HG03064 (cell line): ENCODE data around the gene BSPH1.
"Not testable (repeated sequence)": the region's sequence is repeated elsewhere in the genome, so short reads cannot be mapped to it uniquely, and the experiment has no call there.

Source experiments
- ATAC-seq: cut with Tn5 transposase; IDR thresholded peaks from one replicate; pipeline ENCODE4 v1.9.1; 2021; ENCODE audit warnings: low read depth; ENCODE audit not compliant: unreplicated experiment

The BSPH1 gene

GRCh38 chr19:47992070-47992469 is at the start of gene BSPH1:
BSPH1 (minus strand) TSS chr19:47992170; CDS start chr19:47992081, 89 bp downstream.
- ATAC-seq = no peak

DNA sequence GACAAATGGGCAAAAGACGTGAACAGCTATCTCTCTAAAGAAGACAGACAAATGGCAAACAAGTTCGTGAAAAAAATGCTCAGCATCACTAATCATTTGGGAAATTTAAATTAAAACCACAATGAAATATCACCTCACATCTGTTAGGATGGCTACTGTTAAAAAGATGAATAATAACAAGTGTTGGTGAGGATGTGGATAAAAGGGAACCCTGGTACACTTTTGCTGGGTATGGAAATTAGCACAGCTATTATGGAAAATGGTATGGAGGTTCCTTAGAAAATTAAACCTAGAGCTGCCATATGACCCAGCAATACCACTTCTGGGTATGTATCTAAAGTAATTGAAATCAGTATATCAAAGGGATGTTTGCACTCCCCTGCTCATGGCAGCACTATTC is 44.8 kb upstream of the BSPH1 start:
- ATAC-seq = no peak

DNA sequence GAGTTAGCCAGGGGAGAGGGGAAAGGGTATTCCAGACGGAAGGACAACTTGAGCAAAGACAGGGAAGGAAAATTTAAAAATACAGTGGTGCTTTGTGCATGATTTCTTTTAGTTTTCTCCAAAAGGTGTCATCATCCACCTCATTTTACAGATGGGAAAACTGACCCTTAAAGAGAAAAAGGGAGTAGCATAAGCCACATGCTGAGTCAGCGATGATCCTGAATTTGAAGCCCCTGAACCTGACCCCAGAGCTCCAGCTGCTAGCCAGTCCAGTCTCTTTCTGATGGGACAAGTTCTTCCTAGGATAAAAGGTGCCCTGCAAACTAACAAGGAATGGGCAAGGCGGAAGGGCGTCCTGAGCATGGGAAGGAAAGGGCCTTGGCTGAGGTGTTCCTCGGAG is 41.6 kb upstream of the BSPH1 start:
- no peak for ATAC-seq

- ATAC-seq = no peak
These were observed 38.1 kb upstream of the BSPH1 start for GRCh38 chr19:48030073-48030472.

DNA sequence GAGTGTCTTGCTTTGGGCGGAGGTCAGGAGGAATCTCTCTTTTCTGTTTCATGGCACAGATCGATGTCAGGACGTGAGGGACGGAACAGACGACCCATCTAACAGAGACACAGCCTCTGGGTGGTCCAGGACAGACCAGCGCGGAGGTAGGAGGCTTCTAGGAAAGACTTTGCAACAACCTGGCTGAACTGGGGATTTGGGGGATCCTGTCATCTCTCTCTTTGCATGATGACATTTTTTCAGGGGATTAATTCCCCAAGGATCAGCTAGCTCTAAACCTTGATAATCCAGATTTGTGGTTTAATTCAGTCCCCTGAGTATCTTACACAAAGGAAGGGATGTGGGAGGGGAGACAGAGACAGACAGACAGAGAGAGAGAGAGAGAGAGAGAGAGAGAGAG is 37.5 kb upstream of the BSPH1 start:
- ATAC-seq = no peak

DNA sequence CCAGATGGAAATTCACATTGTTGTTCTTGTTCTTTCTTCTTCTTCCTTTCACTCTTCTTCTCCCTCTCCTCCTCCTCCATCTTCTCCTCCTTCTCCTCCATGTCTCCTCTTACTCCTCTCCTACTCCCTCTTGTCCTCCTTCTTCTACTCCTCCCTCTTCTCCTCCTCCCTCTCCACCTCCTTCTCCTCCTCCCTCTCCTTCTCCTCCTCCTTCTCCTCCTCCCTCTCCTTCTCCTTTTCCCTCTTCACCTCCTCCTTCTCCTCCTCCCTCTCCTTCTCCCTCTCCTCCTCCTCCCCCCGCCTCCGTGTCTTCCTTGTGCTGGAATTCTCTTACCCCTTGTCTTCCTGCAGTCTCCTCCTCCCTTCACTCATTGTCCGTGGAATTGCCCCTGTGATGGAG is 33.5 kb upstream of the BSPH1 start:
- ATAC-seq = no peak

DNA sequence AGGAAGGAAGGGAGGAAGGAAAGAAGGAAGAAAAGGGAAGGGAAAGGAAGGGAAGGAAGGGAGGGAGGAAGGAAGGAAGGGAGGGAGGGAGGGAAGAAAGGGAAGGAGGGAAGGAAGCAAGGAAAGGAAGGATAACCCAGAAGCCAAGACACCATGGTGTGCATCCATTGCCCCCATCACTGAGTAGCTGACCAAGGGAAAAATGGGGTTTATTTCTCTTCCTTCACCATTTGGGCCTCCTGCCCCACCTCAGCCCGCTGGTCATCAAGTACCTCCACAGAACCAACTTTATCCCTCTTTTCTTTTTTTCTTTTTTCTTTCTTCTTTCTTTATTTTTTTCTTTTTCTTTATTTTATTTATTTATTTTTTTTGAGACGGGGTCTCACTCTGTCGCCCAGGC is 31.5 kb upstream of the BSPH1 start:
- ATAC-seq = no peak

DNA sequence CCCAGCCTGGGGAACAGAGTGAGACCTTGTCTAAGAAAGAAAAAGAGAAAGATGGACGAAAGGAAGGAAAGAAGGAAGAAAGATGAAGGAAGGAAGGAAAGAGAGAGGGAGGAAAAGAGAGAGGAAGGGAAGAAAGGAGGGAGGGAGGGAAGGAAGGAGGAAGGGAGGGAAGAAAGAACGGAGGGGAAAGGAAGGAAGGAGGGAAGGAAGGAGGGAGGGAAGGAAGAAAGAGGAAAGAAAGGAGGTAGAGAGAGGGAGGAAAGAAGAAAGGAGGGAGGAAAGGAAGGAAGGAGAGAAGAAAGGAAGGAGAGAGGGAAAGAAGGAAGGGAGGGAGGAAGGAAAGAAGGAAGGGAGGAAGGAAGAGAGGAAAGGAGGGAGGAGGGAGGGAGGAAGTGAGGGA is 31.0 kb upstream of the BSPH1 start:
- no peak for ATAC-seq

DNA sequence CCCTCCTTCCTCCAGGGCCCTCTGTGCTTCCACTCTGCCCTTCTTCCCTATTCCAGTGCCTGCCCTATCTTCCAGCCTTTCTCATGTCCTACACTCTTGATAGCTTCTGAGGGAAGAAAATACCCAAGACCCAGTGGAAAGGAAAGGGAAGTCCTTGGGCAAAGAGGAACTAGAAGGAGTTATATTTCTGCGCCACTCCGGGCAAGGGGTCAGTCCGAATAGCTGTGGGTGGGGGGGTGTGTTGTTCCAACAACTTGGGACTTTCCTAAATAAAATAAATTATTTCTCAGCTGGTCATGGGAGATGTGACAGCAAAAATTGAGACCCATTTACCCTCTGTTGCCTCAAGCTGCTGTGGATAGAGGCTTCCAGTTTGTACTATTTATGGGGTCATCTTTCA is 28.7 kb upstream of the BSPH1 start:
- ATAC-seq = no peak

- no peak for ATAC-seq
These were observed 19.2 kb upstream of the BSPH1 start for GRCh38 chr19:48010932-48011758.

GRCh38 chr19:48006762-48007161 is 14.8 kb upstream of the BSPH1 start:
- ATAC-seq = no peak

DNA sequence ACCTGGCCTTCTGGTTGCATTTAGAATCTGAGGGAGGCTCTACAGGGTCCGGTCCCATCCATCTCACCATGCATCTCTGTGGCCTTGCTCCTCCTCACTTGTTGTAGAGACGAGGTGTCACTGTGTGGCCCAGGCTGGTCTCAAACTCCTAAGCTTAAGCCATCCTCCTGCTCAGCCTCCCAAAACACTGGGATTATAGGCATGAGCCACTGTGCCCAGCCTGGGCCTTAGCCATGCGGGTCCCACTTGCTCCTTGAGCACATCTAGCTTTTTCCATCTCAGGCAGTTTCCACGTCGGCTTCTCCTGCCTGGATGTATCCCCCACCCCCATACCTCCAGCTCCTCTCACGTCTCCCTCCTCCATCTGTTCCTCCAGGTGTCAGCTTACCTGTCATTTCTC is 12.3 kb upstream of the BSPH1 start:
- no peak for ATAC-seq

DNA sequence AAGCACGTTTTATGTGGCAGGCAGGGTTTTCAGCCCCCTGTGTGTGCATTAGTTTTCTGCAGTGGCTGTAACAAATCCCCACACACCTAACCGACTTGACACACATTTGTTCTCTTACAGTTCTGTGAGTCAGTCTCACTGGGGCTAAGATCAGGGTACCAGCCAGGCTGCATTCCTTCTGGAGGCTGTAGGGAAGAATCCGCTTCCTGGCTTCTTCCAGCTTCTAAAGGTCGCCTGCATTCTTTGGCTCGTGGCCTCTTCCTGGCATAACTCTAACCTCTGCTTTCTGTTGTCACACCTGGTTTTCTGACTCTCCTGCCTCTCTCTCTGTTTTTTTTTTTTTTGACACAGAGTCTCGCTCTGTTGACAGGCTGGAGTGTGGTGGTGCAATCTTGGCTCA is 8.9 kb upstream of the BSPH1 start:
- ATAC-seq = no peak

DNA sequence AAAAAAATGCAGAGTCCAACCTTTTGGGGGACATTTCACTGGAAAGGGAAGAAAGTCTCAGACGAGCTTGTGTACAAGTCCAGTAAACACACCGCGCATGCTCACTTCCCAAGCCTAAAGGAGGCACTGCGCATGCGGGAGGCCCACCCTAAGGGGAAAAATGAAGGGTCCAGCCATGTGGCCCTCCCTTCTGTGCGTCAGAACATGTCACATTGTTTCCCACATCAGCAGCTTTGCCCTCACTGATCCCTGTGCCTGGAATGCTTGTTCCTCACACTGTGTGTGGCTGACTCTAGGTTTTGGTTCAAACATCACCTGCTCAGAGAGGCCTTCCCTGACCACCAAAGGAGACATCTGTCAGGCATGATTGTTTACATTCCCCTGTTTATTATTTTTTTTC is 6.8 kb upstream of the BSPH1 start:
- no peak for ATAC-seq

- no peak for ATAC-seq
These were observed 4.3 kb upstream of the BSPH1 start for GRCh38 chr19:47996230-47996727.

DNA sequence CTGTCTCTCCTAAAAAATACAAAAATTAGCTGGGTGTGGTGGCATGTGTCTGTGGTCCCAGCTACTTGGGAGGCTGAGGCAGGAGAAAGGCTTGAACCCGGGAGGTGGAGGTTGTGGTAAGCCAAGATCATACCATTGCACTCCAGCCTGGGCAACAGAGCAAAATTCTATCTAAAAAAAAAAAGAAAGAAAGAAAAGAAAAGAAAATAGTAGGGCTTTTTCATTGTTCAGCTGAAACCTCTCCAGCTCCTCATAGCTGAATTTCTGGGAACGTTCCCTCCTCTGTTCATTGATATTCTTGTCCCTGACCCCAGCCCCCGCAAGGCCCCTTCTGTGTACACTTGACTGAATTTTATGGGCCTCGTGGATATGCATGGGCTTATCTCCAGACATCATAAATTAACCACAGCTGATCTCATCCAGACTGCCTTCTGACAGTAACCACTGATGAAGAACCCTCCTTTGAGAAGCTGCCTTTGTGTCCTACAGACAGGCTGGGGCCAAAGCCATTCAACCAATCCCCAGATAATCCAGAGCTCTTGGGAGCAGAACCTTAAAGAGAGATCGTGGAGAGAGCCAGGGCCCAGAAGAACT is 2.3 kb upstream of the BSPH1 start, which contains the start of gene ELSPBP1:
TSS of gene ELSPBP1 (plus strand) at position 424 of the 594 bp plus-strand sequence. CDS start 14,036 bp downstream, outside the sequence.
- no peak for ATAC-seq

- no peak for ATAC-seq
These were observed 670 bp downstream of the BSPH1 start for GRCh38 chr19:47991191-47991808.

DNA sequence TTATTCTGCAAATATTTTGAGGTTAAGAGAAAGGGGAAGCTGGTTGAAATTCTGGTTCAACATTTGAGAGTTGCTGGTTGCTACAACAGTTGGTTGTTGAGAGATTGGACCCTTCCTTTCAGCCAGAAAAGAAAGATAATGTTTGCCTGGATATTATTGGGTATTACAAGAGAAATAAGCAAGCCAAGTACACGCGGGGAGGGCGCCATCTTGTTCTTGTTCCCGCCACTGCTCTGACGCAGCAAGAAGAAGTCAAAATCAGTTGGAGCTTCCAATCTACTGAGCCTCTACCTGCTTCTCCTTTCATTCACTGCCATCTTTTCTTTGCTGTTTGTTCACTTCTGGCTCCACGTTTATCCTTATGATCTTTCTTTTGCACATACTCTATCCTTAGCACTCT is 18.4 kb downstream of the BSPH1 start:
- no peak for ATAC-seq

DNA sequence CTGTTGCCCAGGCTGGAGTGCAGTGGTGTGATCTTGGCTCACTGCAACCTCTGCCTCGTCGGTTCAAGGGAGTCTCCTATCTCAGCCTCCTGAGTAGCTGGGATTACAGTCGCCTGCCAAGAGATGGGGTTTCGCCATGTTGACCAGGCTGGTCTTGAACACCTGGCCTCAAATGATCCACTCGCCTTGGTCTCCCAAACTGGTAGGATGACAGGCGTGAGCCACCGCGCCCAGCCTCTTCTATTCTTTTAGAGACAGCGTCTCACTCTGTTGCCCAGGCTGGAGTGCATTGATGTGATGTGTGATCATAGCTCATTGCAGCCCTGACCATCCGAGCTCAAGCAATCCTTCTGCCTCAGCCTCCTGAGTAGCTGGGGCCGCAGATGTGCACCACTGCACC is 36.0 kb downstream of the BSPH1 start:
- not testable (repeated sequence) for ATAC-seq

- ATAC-seq = not testable (repeated sequence)
These were observed 39.8 kb downstream of the BSPH1 start for GRCh38 chr19:47952132-47952531.

GRCh38 chr19:47949852-47950521 is 42.0 kb downstream of the BSPH1 start:
- ATAC-seq = not testable (repeated sequence)
